Thyroid gland (tissue), 4 donors: ENCODE results near the gene PRSS27. TPM values are rescaled to one million over a fixed set of nuclear protein-coding genes. Genes with fewer than 3 reads are reported as not detected.

Experiments
- DNase-seq, 2 donors: peaks; one replicate each; pipeline ENCODE4 v3.0.0-alpha.2; 2019
- H3K27ac ChIP-seq, 3 donors: fragments of 200-600 bp; sonication (generic); 1 replicate in 2 of 3; 2 replicates in 1 of 3; pipeline ENCODE4 v1.5.1; 2016 to 2019; ENCODE audit warnings: mild to moderate bottlenecking in 1 of 3, moderate library complexity in 1 of 3
- H3K27me3 ChIP-seq: fragments of 200-600 bp; sonication (generic); one replicate; pipeline ENCODE4 v1.5.1; 2019
- H3K36me3 ChIP-seq, 2 donors: fragments of 200-600 bp; sonication (generic); one replicate each; pipeline ENCODE4 v1.5.1; 2016 to 2019
- H3K4me1 ChIP-seq, 2 donors: fragments of 200-600 bp; sonication (generic); one replicate each; pipeline ENCODE4 v1.5.1; 2017 to 2019
- H3K4me3 ChIP-seq, 3 donors: fragments of 200-600 bp; sonication (generic); replicated peaks in 1 of 3; 1 replicate in 2 of 3; 2 replicates in 1 of 3; pipeline ENCODE4 v1.5.1; 2016; ENCODE audit warnings: mild to moderate bottlenecking in 1 of 3
- H3K9me3 ChIP-seq: fragments of 200-600 bp; sonication (generic); one replicate; pipeline ENCODE4 v1.5.1; 2017
- POLR2A ChIP-seq, 2 donors: fragments of 450-650 bp; IDR thresholded peaks; one replicate each; pipeline ENCODE4 v1.6.1; 2017; ENCODE audit warnings: antibody characterized with exemption in 2 of 2, mild to moderate bottlenecking in 2 of 2, moderate library complexity in 1 of 2
- WGBS, 2 donors: methylation state at CpG; one replicate each; pipeline ENCODE4 v1.1.5; 2017; 5-methylcytosine and 5-hydroxymethylcytosine counted together
- intact Hi-C: fragments of 100-400 bp; cut with DNase I; formaldehyde crosslinking; loops from one replicate; pipeline ENCODE4 v1.15.1; 2023
- total RNA-seq, 4 donors: library from RNA; depleted of rRNA; stranded (reverse); fragments of >200 nt; gene quantifications; one replicate each; pipeline ENCODE4 v1.2.3, GENCODE V29; 2016
- TF ChIP-seq, protein P1 (sequence below), 6 experiments: fragments of 200-600 bp in 3 of 6; fragments of 450-650 bp in 3 of 6; sonication (generic) in 3 of 6; IDR thresholded peaks; one replicate each; pipeline ENCODE4 v1.5.1; 2016 to 2019; ENCODE audit warnings: antibody characterized with exemption in 6 of 6, mild to moderate bottlenecking in 2 of 6, inconsistent platforms in 1 of 6, moderate library complexity in 1 of 6

Gene PRSS27
- total RNA-seq, 4 donors from 2014 or later, result 1.1 to 1.5 (median 1.1) TPM; not detected in 1

DNA sequence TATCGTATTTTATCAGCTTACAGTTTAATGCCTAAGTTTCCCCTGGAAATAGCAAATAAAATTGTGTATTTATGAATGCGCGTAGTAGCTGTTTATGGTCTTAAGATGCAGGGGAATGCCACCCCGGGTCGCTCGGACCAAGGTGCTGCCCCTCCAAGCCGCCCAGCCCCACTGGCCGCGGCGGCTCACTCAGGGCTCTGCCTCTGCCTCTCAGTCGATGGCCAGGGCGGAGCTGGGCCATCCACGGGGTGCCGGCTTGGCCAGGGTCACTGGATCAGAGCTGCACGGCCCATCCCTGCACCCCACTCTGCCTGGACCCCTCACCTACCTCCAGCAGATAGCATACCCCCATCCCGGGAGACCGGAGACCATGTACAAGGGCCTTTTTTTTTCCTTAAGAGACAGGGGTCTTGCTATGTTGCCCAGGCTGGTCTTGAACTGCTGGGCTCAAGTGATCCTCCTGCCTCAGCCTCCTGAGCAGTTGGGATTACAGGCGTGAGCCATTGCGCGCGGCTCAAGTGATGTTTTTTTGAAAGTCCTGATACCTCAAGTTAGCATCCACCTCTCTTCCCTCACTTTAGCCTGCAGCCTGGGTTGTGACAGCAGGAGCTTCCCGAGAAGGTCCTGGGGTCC is 11.0 kb downstream of the PRSS27 start:
- Histone ChIP-seq H3K27ac (no peak overlapping the region), H3K4me1 (peaks cover 3 to 9% of the 10 kb centered on the region in 2 donors), H3K27me3 (no peaks in the 10 kb centered on the region), H3K9me3 (no peaks in the 10 kb centered on the region), H3K4me3 (no peak overlapping the region), H3K36me3 (peaks cover 16 to 18% of the 10 kb centered on the region in 2 donors)
- TF ChIP-seq, protein P1, sequence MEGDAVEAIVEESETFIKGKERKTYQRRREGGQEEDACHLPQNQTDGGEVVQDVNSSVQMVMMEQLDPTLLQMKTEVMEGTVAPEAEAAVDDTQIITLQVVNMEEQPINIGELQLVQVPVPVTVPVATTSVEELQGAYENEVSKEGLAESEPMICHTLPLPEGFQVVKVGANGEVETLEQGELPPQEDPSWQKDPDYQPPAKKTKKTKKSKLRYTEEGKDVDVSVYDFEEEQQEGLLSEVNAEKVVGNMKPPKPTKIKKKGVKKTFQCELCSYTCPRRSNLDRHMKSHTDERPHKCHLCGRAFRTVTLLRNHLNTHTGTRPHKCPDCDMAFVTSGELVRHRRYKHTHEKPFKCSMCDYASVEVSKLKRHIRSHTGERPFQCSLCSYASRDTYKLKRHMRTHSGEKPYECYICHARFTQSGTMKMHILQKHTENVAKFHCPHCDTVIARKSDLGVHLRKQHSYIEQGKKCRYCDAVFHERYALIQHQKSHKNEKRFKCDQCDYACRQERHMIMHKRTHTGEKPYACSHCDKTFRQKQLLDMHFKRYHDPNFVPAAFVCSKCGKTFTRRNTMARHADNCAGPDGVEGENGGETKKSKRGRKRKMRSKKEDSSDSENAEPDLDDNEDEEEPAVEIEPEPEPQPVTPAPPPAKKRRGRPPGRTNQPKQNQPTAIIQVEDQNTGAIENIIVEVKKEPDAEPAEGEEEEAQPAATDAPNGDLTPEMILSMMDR (IDR thresholded peaks at IDR 0.05), result no peak
- TF ChIP-seq POLR2A (IDR thresholded peaks at IDR 0.05), result no peak
- intact Hi-C loops, result no loop called here
- WGBS, 2 donors, result 95 to 97% methylated on average over 21 to 22 of the region's 22 CpGs
- no peak for DNase-seq

GRCh38 chr16:2708290-2708639 is 11.8 kb downstream of the PRSS27 start:
- no peak for TF ChIP-seq POLR2A (IDR thresholded peaks at IDR 0.05)
- TF ChIP-seq, protein P1 (IDR thresholded peaks at IDR 0.05), result no peak
- no peak overlapping the region for H3K27ac ChIP-seq
- H3K4me1 ChIP-seq, result peaks cover 9 to 16% of the 10 kb centered on the region in 2 donors
- peaks cover 16 to 18% of the 10 kb centered on the region in 2 donors for H3K36me3 ChIP-seq
- no peaks in the 10 kb centered on the region for H3K27me3 ChIP-seq
- no peak overlapping the region for H3K4me3 ChIP-seq
- intact Hi-C loops, result no loop called here
- DNase-seq, result no peak
- no peaks in the 10 kb centered on the region for H3K9me3 ChIP-seq
- WGBS, 2 donors, result 91 to 97% methylated on average over 14 of the region's 14 CpGs

- no peak overlapping the region for H3K4me3 ChIP-seq
- intact Hi-C loops, result no loop called here
- H3K4me1 ChIP-seq, result peaks cover 9 to 20% of the 10 kb centered on the region in 2 donors
- 94 to 95% methylated on average over 40 to 51 of the region's 51 CpGs for WGBS, 2 donors
- no peaks in the 10 kb centered on the region for H3K27me3 ChIP-seq
- no peak overlapping the region for H3K27ac ChIP-seq
- H3K36me3 ChIP-seq, result peaks cover 18 to 21% of the 10 kb centered on the region in 2 donors
- TF ChIP-seq, protein P1 (IDR thresholded peaks at IDR 0.05), result no peak
- TF ChIP-seq POLR2A (IDR thresholded peaks at IDR 0.05), result no peak
- DNase-seq, result no peak
- no peaks in the 10 kb centered on the region for H3K9me3 ChIP-seq
Measured at GRCh38 chr16:2707368-2708289, 12.4 kb downstream of the PRSS27 start.

DNA sequence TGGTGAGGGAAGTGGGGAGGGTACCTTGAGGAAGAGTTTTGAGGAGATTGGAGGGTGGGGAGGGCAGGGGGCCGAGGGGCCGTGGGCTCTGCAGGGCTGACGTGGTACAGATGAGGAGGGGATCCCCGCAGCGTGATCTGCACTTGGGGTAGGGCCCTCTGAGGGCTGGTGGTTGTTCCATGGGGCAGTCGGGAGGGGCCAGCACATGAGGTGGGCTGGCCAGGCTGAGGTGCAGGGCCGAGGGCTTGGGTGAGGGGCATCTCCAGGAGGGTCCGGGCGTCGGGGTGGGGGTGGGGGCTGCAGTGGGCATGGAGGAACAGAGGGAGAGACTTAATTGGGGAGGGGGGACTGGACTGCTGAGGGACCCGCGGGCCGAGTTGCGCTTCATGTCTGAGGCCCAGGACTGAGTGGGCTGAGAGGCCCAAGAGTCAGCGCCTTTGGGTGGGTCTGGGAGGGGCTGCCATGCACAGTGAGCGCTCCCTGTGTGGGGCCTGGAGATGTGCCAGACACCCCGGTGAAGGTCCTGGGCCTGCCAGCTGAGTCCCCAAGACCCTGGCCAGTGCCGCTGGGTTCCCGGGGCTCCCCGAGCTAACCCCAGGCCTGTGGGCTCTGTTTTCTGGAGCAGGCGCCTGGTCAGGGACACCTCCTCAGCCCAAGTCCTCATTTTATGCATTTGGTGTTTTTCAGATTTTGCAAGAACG is 13.3 kb downstream of the PRSS27 start:
- no peak for DNase-seq
- WGBS, 2 donors, result 95 to 96% methylated on average over 19 to 20 of the region's 22 CpGs

More for the DNA sequence above, 13.3 kb downstream of the PRSS27 start:
- Histone ChIP-seq H3K27ac (no peak overlapping the region), H3K4me1 (peaks cover 9 to 22% of the 10 kb centered on the region in 2 donors), H3K27me3 (no peaks in the 10 kb centered on the region), H3K4me3 (no peak overlapping the region), H3K9me3 (no peaks in the 10 kb centered on the region), H3K36me3 (peaks cover 26 to 29% of the 10 kb centered on the region in 2 donors)
- intact Hi-C loops, result no loop called here
- no peak for TF ChIP-seq POLR2A (IDR thresholded peaks at IDR 0.05)
- TF ChIP-seq, protein P1 (IDR thresholded peaks at IDR 0.05), result no peak
